ENCODE results near the gene CHST12. TPM values are rescaled to one million over a fixed set of nuclear protein-coding genes. Genes with fewer than 3 reads are reported as not detected.

CHST12 gene
- total RNA-seq, 1 donor from 2014 or later, result 18.5 TPM

- peaks cover 7% of the 10 kb centered on the region for H3K27me3 Mint-ChIP-seq (ENCODE audit: low read depth, unreplicated experiment)
Observed at GRCh38 chr7:2474813-2475677, 71.6 kb downstream of the CHST12 start.

DNA sequence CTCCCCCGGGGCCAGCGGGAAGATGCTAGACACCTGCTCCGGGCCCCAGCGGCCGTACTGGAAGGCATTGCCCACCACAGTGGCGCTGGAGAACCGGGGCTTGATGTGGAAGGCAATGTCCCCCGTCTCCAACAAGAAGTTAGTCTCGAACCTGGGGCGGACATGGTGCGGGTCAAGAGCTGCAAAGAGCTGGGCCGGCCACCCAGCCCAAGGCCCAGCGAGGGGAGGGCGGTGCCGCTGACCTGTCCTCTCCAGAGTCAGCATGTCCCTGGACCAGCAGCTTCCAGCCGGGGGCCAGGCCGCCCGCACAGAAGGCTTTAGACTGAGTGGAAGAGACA is 72.2 kb downstream of the CHST12 start:
- Histone ChIP-seq H3K27me3 (ENCODE audit: insufficient read depth, low read length) (no peaks in the 10 kb centered on the region), H3K36me3 (ENCODE audit: insufficient read depth, low read length) (no peaks in the 10 kb centered on the region), H3K4me1 (ENCODE audit: insufficient read depth, low read length) (peaks cover 28% of the 10 kb centered on the region), H2AFZ (ENCODE audit: low read depth, low read length) (no peak overlapping the region), H3K9ac (ENCODE audit: low read length) (no peak overlapping the region), H3K4me2 (ENCODE audit: low read length) (no peak overlapping the region), H4K20me1 (ENCODE audit: insufficient read depth, low read length) (no peaks in the 10 kb centered on the region), H3K79me2 (ENCODE audit: insufficient read depth, low read length) (no peaks in the 10 kb centered on the region), H3K9me3 (ENCODE audit: insufficient read depth, low read depth, low read length) (no peaks in the 10 kb centered on the region), H3K4me3 (ENCODE audit: insufficient read depth, low read depth, low read length) (no peak overlapping the region), H3K27ac (ENCODE audit: low read depth, low read length) (no peak overlapping the region)
- Mint-ChIP-seq H3K4me1 (ENCODE audit: low read depth, unreplicated experiment) (peaks cover 5% of the 10 kb centered on the region), H3K9me3 (ENCODE audit: unreplicated experiment) (no peaks in the 10 kb centered on the region), H3K36me3 (ENCODE audit: low read depth, unreplicated experiment) (no peaks in the 10 kb centered on the region), H3K4me3 (ENCODE audit: unreplicated experiment) (no peak overlapping the region), H3K27me3 (ENCODE audit: low read depth, unreplicated experiment) (peaks cover 7% of the 10 kb centered on the region), H3K27ac (ENCODE audit: unreplicated experiment) (no peak overlapping the region)
- FAIRE-seq (no peak), DNase-seq (ENCODE audit: low read depth) (no peak)
- TF ChIP-seq, protein P1, sequence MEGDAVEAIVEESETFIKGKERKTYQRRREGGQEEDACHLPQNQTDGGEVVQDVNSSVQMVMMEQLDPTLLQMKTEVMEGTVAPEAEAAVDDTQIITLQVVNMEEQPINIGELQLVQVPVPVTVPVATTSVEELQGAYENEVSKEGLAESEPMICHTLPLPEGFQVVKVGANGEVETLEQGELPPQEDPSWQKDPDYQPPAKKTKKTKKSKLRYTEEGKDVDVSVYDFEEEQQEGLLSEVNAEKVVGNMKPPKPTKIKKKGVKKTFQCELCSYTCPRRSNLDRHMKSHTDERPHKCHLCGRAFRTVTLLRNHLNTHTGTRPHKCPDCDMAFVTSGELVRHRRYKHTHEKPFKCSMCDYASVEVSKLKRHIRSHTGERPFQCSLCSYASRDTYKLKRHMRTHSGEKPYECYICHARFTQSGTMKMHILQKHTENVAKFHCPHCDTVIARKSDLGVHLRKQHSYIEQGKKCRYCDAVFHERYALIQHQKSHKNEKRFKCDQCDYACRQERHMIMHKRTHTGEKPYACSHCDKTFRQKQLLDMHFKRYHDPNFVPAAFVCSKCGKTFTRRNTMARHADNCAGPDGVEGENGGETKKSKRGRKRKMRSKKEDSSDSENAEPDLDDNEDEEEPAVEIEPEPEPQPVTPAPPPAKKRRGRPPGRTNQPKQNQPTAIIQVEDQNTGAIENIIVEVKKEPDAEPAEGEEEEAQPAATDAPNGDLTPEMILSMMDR (IDR thresholded peaks at IDR 0.05; ENCODE audit: insufficient read depth, low read depth, low read length), result no peak
- no peak for TF ChIP-seq EZH2 (IDR thresholded peaks at IDR 0.05; ENCODE audit: insufficient read depth, low read length)

More at GRCh38 chr7:2474813-2475677, 71.6 kb downstream of the CHST12 start:
- no peak overlapping the region for H3K27ac ChIP-seq (ENCODE audit: low read depth, low read length)
- no peak overlapping the region for H3K27ac Mint-ChIP-seq (ENCODE audit: unreplicated experiment)
- H3K4me1 ChIP-seq (ENCODE audit: insufficient read depth, low read length), result peaks cover 30% of the 10 kb centered on the region
- H3K9me3 Mint-ChIP-seq (ENCODE audit: unreplicated experiment), result no peaks in the 10 kb centered on the region
- no peak overlapping the region for H3K4me3 ChIP-seq (ENCODE audit: insufficient read depth, low read depth, low read length)
- H3K79me2 ChIP-seq (ENCODE audit: insufficient read depth, low read length), result no peaks in the 10 kb centered on the region
- no peak overlapping the region for H3K9ac ChIP-seq (ENCODE audit: low read length)
- TF ChIP-seq, protein P1 (IDR thresholded peaks at IDR 0.05; ENCODE audit: insufficient read depth, low read depth, low read length), result no peak
- TF ChIP-seq EZH2 (IDR thresholded peaks at IDR 0.05; ENCODE audit: insufficient read depth, low read length), result no peak
- H3K36me3 Mint-ChIP-seq (ENCODE audit: low read depth, unreplicated experiment), result no peaks in the 10 kb centered on the region
- H4K20me1 ChIP-seq (ENCODE audit: insufficient read depth, low read length), result no peaks in the 10 kb centered on the region
- H3K27me3 ChIP-seq (ENCODE audit: insufficient read depth, low read length), result no peaks in the 10 kb centered on the region
- no peaks in the 10 kb centered on the region for H3K9me3 ChIP-seq (ENCODE audit: insufficient read depth, low read depth, low read length)
- no peak overlapping the region for H3K4me3 Mint-ChIP-seq (ENCODE audit: unreplicated experiment)
- no peak for FAIRE-seq
- no peak overlapping the region for H3K4me2 ChIP-seq (ENCODE audit: low read length)
- H3K36me3 ChIP-seq (ENCODE audit: insufficient read depth, low read length), result no peaks in the 10 kb centered on the region
- no peak overlapping the region for H2AFZ ChIP-seq (ENCODE audit: low read depth, low read length)
- peaks cover 10% of the 10 kb centered on the region for H3K4me1 Mint-ChIP-seq (ENCODE audit: low read depth, unreplicated experiment)
- DNase-seq (ENCODE audit: low read depth), result no peak

DNA sequence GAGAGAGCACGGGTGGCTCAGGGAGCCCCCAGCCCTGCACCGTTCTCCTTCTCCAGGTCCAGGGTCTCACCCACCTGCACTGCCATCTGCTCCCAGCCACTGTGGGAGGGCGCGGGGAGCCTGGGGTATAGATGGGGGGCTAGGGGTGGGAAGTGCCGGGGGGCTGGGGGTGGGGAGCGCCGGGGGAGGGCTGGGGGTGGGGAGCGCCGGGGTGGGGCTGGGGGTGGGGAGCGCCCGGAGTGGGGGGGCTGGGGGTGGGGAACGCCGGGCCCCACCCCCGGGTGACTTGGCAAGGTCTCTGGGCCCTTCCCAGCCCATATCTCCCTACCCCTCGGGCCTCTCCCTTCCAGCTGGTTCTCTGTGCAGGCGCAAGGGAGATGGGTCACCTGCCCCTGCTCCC is 72.9 kb downstream of the CHST12 start, which contains the start of gene GRIFIN:
Gene GRIFIN (minus strand): TSS at position 101 of the 400 bp plus-strand sequence. CDS start 15 bp downstream, at position 86.
- no peak for DNase-seq (ENCODE audit: low read depth)
- Mint-ChIP-seq H3K27ac (ENCODE audit: unreplicated experiment) (no peak within 1 kb of the TSS), H3K4me3 (ENCODE audit: unreplicated experiment) (no peak within 1 kb of the TSS), H3K27me3 (ENCODE audit: low read depth, unreplicated experiment) (peaks cover 12% of the 10 kb centered on the region), H3K4me1 (ENCODE audit: low read depth, unreplicated experiment) (peaks cover 1% of the 10 kb centered on the region), H3K36me3 (ENCODE audit: low read depth, unreplicated experiment) (no peaks in the 10 kb centered on the region), H3K9me3 (ENCODE audit: unreplicated experiment) (no peaks in the 10 kb centered on the region)
- Histone ChIP-seq H4K20me1 (ENCODE audit: insufficient read depth, low read length) (no peaks in the 10 kb centered on the region), H3K9ac (ENCODE audit: low read length) (no peak within 1 kb of the TSS), H3K79me2 (ENCODE audit: insufficient read depth, low read length) (no peaks in the 10 kb centered on the region), H3K4me1 (ENCODE audit: insufficient read depth, low read length) (peaks cover 22% of the 10 kb centered on the region), H3K4me2 (ENCODE audit: low read length) (no peak within 1 kb of the TSS), H3K9me3 (ENCODE audit: insufficient read depth, low read depth, low read length) (no peaks in the 10 kb centered on the region), H3K27ac (ENCODE audit: low read depth, low read length) (no peak within 1 kb of the TSS), H3K36me3 (ENCODE audit: insufficient read depth, low read length) (no peaks in the 10 kb centered on the region), H3K4me3 (ENCODE audit: insufficient read depth, low read depth, low read length) (no peak within 1 kb of the TSS), H2AFZ (ENCODE audit: low read depth, low read length) (no peak within 1 kb of the TSS), H3K27me3 (ENCODE audit: insufficient read depth, low read length) (no peaks in the 10 kb centered on the region)
- FAIRE-seq, result no peak
- TF ChIP-seq, protein P1 (IDR thresholded peaks at IDR 0.05; ENCODE audit: insufficient read depth, low read depth, low read length), result no peak
- no peak for TF ChIP-seq EZH2 (IDR thresholded peaks at IDR 0.05; ENCODE audit: insufficient read depth, low read length)

Measured in astrocyte (in vitro differentiated cells and primary cell).